ENCODE data around the gene NUDCD2.

NUDCD2 gene

GRCh38 chr5:163459819-163460561, at the start of gene NUDCD2:
NUDCD2 (minus strand) TSS chr5:163460102; CDS start chr5:163460050, 52 bp downstream.
- peak; percentile 97 to 98 for DNase-seq (ENCODE audit: low read depth in 2 of 2)

GRCh38 chr5:163509291-163509951, 49.5 kb upstream of the NUDCD2 start:
- DNase-seq (ENCODE audit: low read depth in 2 of 2) = peak in 1 of 2 experiments; percentile 66

GRCh38 chr5:163508753-163509152, 48.9 kb upstream of the NUDCD2 start:
- DNase-seq (ENCODE audit: low read depth in 2 of 2) = no peak

GRCh38 chr5:163506726-163507125, 46.8 kb upstream of the NUDCD2 start:
- DNase-seq (ENCODE audit: low read depth in 2 of 2) = no peak

GRCh38 chr5:163506095-163506457, 46.2 kb upstream of the NUDCD2 start:
- no peak for DNase-seq (ENCODE audit: low read depth in 2 of 2)

- DNase-seq (ENCODE audit: low read depth in 2 of 2) = peak; percentile 77 to 82
Measured at GRCh38 chr5:163505368-163506094, 45.6 kb upstream of the NUDCD2 start, which contains the start of gene MAT2B. MAT2B (plus strand) TSS chr5:163505619; CDS start chr5:163505687, 68 bp downstream.

GRCh38 chr5:163505049-163505367, 45.1 kb upstream of the NUDCD2 start:
- no peak for DNase-seq (ENCODE audit: low read depth in 2 of 2)

GRCh38 chr5:163504079-163504931, 44.4 kb upstream of the NUDCD2 start:
- no peak for DNase-seq (ENCODE audit: low read depth in 2 of 2)

- peak; percentile 54 for DNase-seq (ENCODE audit: low read depth in 2 of 2)
Measured at GRCh38 chr5:163503106-163504078, 43.5 kb upstream of the NUDCD2 start.

- DNase-seq (ENCODE audit: low read depth in 2 of 2) = no peak
Measured at GRCh38 chr5:163502521-163502920, 42.6 kb upstream of the NUDCD2 start.

GRCh38 chr5:163498886-163499285, 39.0 kb upstream of the NUDCD2 start:
- DNase-seq (ENCODE audit: low read depth in 2 of 2) = no peak

GRCh38 chr5:163497315-163497714, 37.4 kb upstream of the NUDCD2 start:
- DNase-seq (ENCODE audit: low read depth in 2 of 2) = no peak

GRCh38 chr5:163496286-163496685, 36.4 kb upstream of the NUDCD2 start:
- no peak for DNase-seq (ENCODE audit: low read depth in 2 of 2)

GRCh38 chr5:163489745-163490075, 29.8 kb upstream of the NUDCD2 start:
- DNase-seq (ENCODE audit: low read depth in 2 of 2) = no peak

GRCh38 chr5:163489055-163489744, 29.3 kb upstream of the NUDCD2 start:
- no peak for DNase-seq (ENCODE audit: low read depth in 2 of 2)

GRCh38 chr5:163478982-163479271, 19.0 kb upstream of the NUDCD2 start:
- no peak for DNase-seq (ENCODE audit: low read depth in 2 of 2)

- no peak for DNase-seq (ENCODE audit: low read depth in 2 of 2)
Measured at GRCh38 chr5:163478126-163478981, 18.5 kb upstream of the NUDCD2 start.

GRCh38 chr5:163475411-163475810, 15.5 kb upstream of the NUDCD2 start:
- no peak for DNase-seq (ENCODE audit: low read depth in 2 of 2)

GRCh38 chr5:163473635-163474243, 13.8 kb upstream of the NUDCD2 start:
- DNase-seq (ENCODE audit: low read depth in 2 of 2) = no peak

Measured in fibroblast of skin of left biceps (primary cell).